SK-N-SH treated with all-trans-retinoic acid at 6 μM for 48 hours (cell line): ENCODE measurements around the gene AGBL1.

ENCODE experiments used
- ARNTL ChIP-seq: fragments of 450-650 bp; formaldehyde crosslinking; IDR thresholded peaks from 2 replicates; pipeline ENCODE4 v1.5.0; 2020; ENCODE audit warnings: low read depth, mild to moderate bottlenecking, moderate library complexity, borderline replicate concordance
- CSDC2 ChIP-seq: fragments of 250-450 bp; sonication (Bioruptor Pico); IDR thresholded peaks from 2 replicates; pipeline ENCODE4 v1.5.0; 2020; ENCODE audit warnings: mild to moderate bottlenecking, moderate library complexity
- ESRRG ChIP-seq: fragments of 250-450 bp; sonication (Bioruptor Pico); IDR thresholded peaks from 2 replicates; pipeline ENCODE4 v1.6.1; 2021; ENCODE audit warnings: mild to moderate bottlenecking
- ISL1 ChIP-seq: fragments of 250-450 bp; sonication (Bioruptor Pico); IDR thresholded peaks from 2 replicates; pipeline ENCODE4 v2.1.2; 2022; ENCODE audit warnings: mild to moderate bottlenecking, moderate library complexity
- RARB ChIP-seq: fragments of 250-450 bp; sonication (Bioruptor Pico); IDR thresholded peaks from 2 replicates; pipeline ENCODE4 v1.8.0; 2021; ENCODE audit warnings: mild to moderate bottlenecking, moderate library complexity
- SNAI2 ChIP-seq: fragments of 250-450 bp; sonication (Bioruptor Pico); IDR thresholded peaks from 2 replicates; pipeline ENCODE4 v1.5.0; 2020; ENCODE audit warnings: mild to moderate bottlenecking, moderate library complexity
- ZFP3 ChIP-seq: fragments of 250-450 bp; sonication (Bioruptor Pico); IDR thresholded peaks from 2 replicates; pipeline ENCODE4 v1.5.0; 2020; ENCODE audit warnings: mild to moderate bottlenecking, moderate library complexity
- ZNF70 ChIP-seq: fragments of 450-650 bp; formaldehyde crosslinking; IDR thresholded peaks from 2 replicates; pipeline ENCODE4 v1.5.0; 2020; ENCODE audit warnings: mild to moderate bottlenecking, moderate library complexity
- TF ChIP-seq, protein P1 (sequence below): fragments of 250-450 bp; sonication (Bioruptor Pico); IDR thresholded peaks from 2 replicates; pipeline ENCODE4 v1.8.0; 2020; ENCODE audit warnings: mild to moderate bottlenecking, moderate library complexity, borderline replicate concordance
- TF ChIP-seq, protein P2 (sequence below): fragments of 250-450 bp; sonication (Bioruptor Pico); IDR thresholded peaks from 2 replicates; pipeline ENCODE4 v1.5.0; 2020; ENCODE audit warnings: mild to moderate bottlenecking, moderate library complexity
- TF ChIP-seq, protein P3 (sequence below): fragments of 250-450 bp; sonication (Bioruptor Pico); IDR thresholded peaks from 2 replicates; pipeline ENCODE4 v1.5.1; 2021; ENCODE audit warnings: mild to moderate bottlenecking, moderate library complexity

DNA sequence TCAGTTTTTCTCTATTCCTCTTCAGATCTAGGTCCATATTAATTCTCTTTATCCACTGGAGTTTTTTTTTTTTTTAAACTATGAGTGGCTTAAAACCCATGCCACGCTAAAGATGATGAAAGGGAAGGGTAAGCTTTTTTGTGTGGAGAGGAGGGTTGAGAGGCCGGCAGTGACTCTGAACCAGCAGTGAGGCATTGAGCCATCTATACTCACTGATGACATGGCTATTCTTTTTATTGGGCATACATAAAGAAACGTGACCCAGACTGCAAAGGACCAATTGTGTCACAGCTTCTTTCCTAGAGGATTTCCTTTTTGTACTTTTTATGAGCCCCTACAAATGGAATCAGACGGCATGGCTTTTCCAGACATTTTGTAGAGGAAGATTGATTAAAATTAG, 662.2 kb downstream of the AGBL1 start:
- TF ChIP-seq, protein P1, sequence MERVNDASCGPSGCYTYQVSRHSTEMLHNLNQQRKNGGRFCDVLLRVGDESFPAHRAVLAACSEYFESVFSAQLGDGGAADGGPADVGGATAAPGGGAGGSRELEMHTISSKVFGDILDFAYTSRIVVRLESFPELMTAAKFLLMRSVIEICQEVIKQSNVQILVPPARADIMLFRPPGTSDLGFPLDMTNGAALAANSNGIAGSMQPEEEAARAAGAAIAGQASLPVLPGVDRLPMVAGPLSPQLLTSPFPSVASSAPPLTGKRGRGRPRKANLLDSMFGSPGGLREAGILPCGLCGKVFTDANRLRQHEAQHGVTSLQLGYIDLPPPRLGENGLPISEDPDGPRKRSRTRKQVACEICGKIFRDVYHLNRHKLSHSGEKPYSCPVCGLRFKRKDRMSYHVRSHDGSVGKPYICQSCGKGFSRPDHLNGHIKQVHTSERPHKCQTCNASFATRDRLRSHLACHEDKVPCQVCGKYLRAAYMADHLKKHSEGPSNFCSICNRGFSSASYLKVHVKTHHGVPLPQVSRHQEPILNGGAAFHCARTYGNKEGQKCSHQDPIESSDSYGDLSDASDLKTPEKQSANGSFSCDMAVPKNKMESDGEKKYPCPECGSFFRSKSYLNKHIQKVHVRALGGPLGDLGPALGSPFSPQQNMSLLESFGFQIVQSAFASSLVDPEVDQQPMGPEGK = no peak
- TF ChIP-seq ESRRG (no peak), RARB (CRISPR knock-in tag) (no peak), ZNF70 (CRISPR knock-in tag) (no peak), SNAI2 (CRISPR knock-in tag) (no peak), ISL1 (CRISPR knock-in tag) (no peak), CSDC2 (no peak), ZFP3 (no peak), ARNTL (CRISPR knock-in tag) (no peak)
- TF ChIP-seq, protein P2, sequence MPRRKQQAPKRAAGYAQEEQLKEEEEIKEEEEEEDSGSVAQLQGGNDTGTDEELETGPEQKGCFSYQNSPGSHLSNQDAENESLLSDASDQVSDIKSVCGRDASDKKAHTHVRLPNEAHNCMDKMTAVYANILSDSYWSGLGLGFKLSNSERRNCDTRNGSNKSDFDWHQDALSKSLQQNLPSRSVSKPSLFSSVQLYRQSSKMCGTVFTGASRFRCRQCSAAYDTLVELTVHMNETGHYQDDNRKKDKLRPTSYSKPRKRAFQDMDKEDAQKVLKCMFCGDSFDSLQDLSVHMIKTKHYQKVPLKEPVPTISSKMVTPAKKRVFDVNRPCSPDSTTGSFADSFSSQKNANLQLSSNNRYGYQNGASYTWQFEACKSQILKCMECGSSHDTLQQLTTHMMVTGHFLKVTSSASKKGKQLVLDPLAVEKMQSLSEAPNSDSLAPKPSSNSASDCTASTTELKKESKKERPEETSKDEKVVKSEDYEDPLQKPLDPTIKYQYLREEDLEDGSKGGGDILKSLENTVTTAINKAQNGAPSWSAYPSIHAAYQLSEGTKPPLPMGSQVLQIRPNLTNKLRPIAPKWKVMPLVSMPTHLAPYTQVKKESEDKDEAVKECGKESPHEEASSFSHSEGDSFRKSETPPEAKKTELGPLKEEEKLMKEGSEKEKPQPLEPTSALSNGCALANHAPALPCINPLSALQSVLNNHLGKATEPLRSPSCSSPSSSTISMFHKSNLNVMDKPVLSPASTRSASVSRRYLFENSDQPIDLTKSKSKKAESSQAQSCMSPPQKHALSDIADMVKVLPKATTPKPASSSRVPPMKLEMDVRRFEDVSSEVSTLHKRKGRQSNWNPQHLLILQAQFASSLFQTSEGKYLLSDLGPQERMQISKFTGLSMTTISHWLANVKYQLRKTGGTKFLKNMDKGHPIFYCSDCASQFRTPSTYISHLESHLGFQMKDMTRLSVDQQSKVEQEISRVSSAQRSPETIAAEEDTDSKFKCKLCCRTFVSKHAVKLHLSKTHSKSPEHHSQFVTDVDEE = no peak
- TF ChIP-seq, protein P3, sequence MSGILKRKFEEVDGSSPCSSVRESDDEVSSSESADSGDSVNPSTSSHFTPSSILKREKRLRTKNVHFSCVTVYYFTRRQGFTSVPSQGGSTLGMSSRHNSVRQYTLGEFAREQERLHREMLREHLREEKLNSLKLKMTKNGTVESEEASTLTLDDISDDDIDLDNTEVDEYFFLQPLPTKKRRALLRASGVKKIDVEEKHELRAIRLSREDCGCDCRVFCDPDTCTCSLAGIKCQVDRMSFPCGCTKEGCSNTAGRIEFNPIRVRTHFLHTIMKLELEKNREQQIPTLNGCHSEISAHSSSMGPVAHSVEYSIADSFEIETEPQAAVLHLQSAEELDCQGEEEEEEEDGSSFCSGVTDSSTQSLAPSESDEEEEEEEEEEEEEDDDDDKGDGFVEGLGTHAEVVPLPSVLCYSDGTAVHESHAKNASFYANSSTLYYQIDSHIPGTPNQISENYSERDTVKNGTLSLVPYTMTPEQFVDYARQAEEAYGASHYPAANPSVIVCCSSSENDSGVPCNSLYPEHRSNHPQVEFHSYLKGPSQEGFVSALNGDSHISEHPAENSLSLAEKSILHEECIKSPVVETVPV = no peak
